ENCODE data around the gene ZNF611. TPM values are rescaled to one million over a fixed set of nuclear protein-coding genes. Genes with fewer than 3 reads are reported as not detected.
"Not testable (repeated sequence)": the region's sequence is repeated elsewhere in the genome, so short reads cannot be mapped to it uniquely, and the experiment has no call there.

The ZNF611 gene
- total RNA-seq, 8 experiments from 2014 or later = 8.5 to 23.5 (median 10.1) TPM

GRCh38 chr19:52734331-52734892, 432 bp downstream of the ZNF611 start:
- 0 to 5% (median 0%) methylated on average over 2 to 14 of the region's 39 CpGs; no CpG with 5 or more reads in 2 of the 10 experiments for WGBS, 10 experiments
- H3K4me3 ChIP-seq = peak overlapping the region; percentile 59 to 93 (median 74)
- in situ Hi-C loops (cut with MboI; ENCODE audit: low pct_unique_long_range_greater_than_20kb in 2 of 9, low sequenced_read_pairs in 9 of 9, unreplicated experiment in 9 of 9) = no loop called here
- ATAC-seq (replicated peaks in 6 of 8) = peak; percentile 35 to 65 (median 46)
- H3K27ac ChIP-seq = peak overlapping the region; percentile 23 to 55
- H3K4me1 ChIP-seq (replicated peaks in 1 of 2) = peaks cover 3 to 11% of the 10 kb centered on the region in 2 donors

- ATAC-seq (replicated peaks in 6 of 8); H3K4me3 ChIP-seq; H3K27ac ChIP-seq; in situ Hi-C loops (cut with MboI; ENCODE audit: low pct_unique_long_range_greater_than_20kb in 2 of 9, low sequenced_read_pairs in 9 of 9, unreplicated experiment in 9 of 9); H3K4me1 ChIP-seq (replicated peaks in 1 of 2): not testable (repeated sequence)
- WGBS, 10 experiments = 89 to 100% (median 95%) methylated on average over 1 to 7 of the region's 16 CpGs; no CpG with 5 or more reads in 2 of the 10 experiments
Observed at GRCh38 chr19:52726051-52726450, 8.8 kb downstream of the ZNF611 start.

GRCh38 chr19:52725528-52725961, 9.3 kb downstream of the ZNF611 start:
- in situ Hi-C loops (cut with MboI; ENCODE audit: low pct_unique_long_range_greater_than_20kb in 2 of 9, low sequenced_read_pairs in 9 of 9, unreplicated experiment in 9 of 9) = no loop called here
- WGBS, 10 experiments = 83 to 100% methylated on average over 1 of the region's 24 CpGs; no CpG with 5 or more reads in 8 of the 10 experiments
- H3K4me3 ChIP-seq = no peak overlapping the region
- no peak for ATAC-seq (replicated peaks in 6 of 8)
- no peak overlapping the region for H3K27ac ChIP-seq
- no peaks in the 10 kb centered on the region for H3K4me1 ChIP-seq (replicated peaks in 1 of 2)

- in situ Hi-C loops (cut with MboI; ENCODE audit: low pct_unique_long_range_greater_than_20kb in 2 of 9, low sequenced_read_pairs in 9 of 9, unreplicated experiment in 9 of 9) = no loop called here
- no peak overlapping the region for H3K27ac ChIP-seq
- WGBS, 10 experiments = 69 to 100% (median 88%) methylated on average over 1 to 23 of the region's 23 CpGs; no CpG with 5 or more reads in 1 of the 10 experiments
- no peak for ATAC-seq (replicated peaks in 6 of 8)
- H3K4me1 ChIP-seq (replicated peaks in 1 of 2) = no peaks in the 10 kb centered on the region
- no peak overlapping the region for H3K4me3 ChIP-seq
Observed at GRCh38 chr19:52724701-52725514, 9.9 kb downstream of the ZNF611 start.

GRCh38 chr19:52723907-52724598, 10.8 kb downstream of the ZNF611 start:
- WGBS, 10 experiments = 46 to 100% (median 69%) methylated on average over 2 to 9 of the region's 9 CpGs; no CpG with 5 or more reads in 1 of the 10 experiments
- H3K4me3 ChIP-seq; H3K27ac ChIP-seq; ATAC-seq (replicated peaks in 6 of 8); in situ Hi-C loops (cut with MboI; ENCODE audit: low pct_unique_long_range_greater_than_20kb in 2 of 9, low sequenced_read_pairs in 9 of 9, unreplicated experiment in 9 of 9); H3K4me1 ChIP-seq (replicated peaks in 1 of 2): not testable (repeated sequence)

GRCh38 chr19:52722062-52723003, 12.5 kb downstream of the ZNF611 start:
- Histone ChIP-seq H3K27ac (no peak overlapping the region), H3K4me3 (no peak overlapping the region), H3K4me1 (replicated peaks in 1 of 2) (peaks cover 0 to 3% of the 10 kb centered on the region in 2 donors)
- in situ Hi-C loops (cut with MboI; ENCODE audit: low pct_unique_long_range_greater_than_20kb in 2 of 9, low sequenced_read_pairs in 9 of 9, unreplicated experiment in 9 of 9) = no loop called here
- ATAC-seq (replicated peaks in 6 of 8) = peak in 2 of 8 experiments; percentile 93 to 95
- 66 to 100% (median 88%) methylated on average over 1 to 7 of the region's 7 CpGs for WGBS, 10 experiments

GRCh38 chr19:52720541-52720940, 14.3 kb downstream of the ZNF611 start:
- ATAC-seq (replicated peaks in 6 of 8); H3K27ac ChIP-seq; H3K4me3 ChIP-seq; in situ Hi-C loops (cut with MboI; ENCODE audit: low pct_unique_long_range_greater_than_20kb in 2 of 9, low sequenced_read_pairs in 9 of 9, unreplicated experiment in 9 of 9): not testable (repeated sequence)
- no CpG with 5 or more reads among the region's 21 CpGs for WGBS, 10 experiments
- peaks cover 7 to 12% of the 10 kb centered on the region in 2 donors for H3K4me1 ChIP-seq (replicated peaks in 1 of 2)

GRCh38 chr19:52716522-52716921, 18.3 kb downstream of the ZNF611 start:
- H3K4me3 ChIP-seq = no peak overlapping the region
- in situ Hi-C loops (cut with MboI; ENCODE audit: low pct_unique_long_range_greater_than_20kb in 2 of 9, low sequenced_read_pairs in 9 of 9, unreplicated experiment in 9 of 9) = no loop called here
- peaks cover 7 to 18% of the 10 kb centered on the region in 2 donors for H3K4me1 ChIP-seq (replicated peaks in 1 of 2)
- WGBS, 10 experiments = 0 to 100% (median 8%) methylated on average over 1 of the region's 1 CpG; no CpG with 5 or more reads in 6 of the 10 experiments
- peak overlapping the region in 1 of 2 donors; percentile 58 for H3K27ac ChIP-seq
- peak in 4 of 8 experiments; percentile 36 to 83 (median 76) for ATAC-seq (replicated peaks in 6 of 8)

GRCh38 chr19:52715902-52716301, 18.9 kb downstream of the ZNF611 start:
- H3K4me3 ChIP-seq; in situ Hi-C loops (cut with MboI; ENCODE audit: low pct_unique_long_range_greater_than_20kb in 2 of 9, low sequenced_read_pairs in 9 of 9, unreplicated experiment in 9 of 9): not testable (repeated sequence)
- ATAC-seq (replicated peaks in 6 of 8) = peak in 6 of 8 experiments; percentile 35 to 85 (median 80)
- peaks cover 7 to 18% of the 10 kb centered on the region in 2 donors for H3K4me1 ChIP-seq (replicated peaks in 1 of 2)
- peak overlapping the region; percentile 16 to 58 for H3K27ac ChIP-seq
- WGBS, 10 experiments = 0 to 27% (median 20%) methylated on average over 1 to 4 of the region's 4 CpGs; no CpG with 5 or more reads in 7 of the 10 experiments

- peak in 3 of 8 experiments; percentile 9 to 85 (median 76) for ATAC-seq (replicated peaks in 6 of 8)
- H3K4me3 ChIP-seq; in situ Hi-C loops (cut with MboI; ENCODE audit: low pct_unique_long_range_greater_than_20kb in 2 of 9, low sequenced_read_pairs in 9 of 9, unreplicated experiment in 9 of 9): not testable (repeated sequence)
- WGBS, 10 experiments = 37 to 80% (median 76%) methylated on average over 1 to 4 of the region's 5 CpGs; no CpG with 5 or more reads in 6 of the 10 experiments
- Histone ChIP-seq H3K27ac (peak overlapping the region; percentile 16 to 58), H3K4me1 (replicated peaks in 1 of 2) (peaks cover 7 to 18% of the 10 kb centered on the region in 2 donors)
Observed at GRCh38 chr19:52715330-52715729, 19.5 kb downstream of the ZNF611 start.

- 60 to 100% (median 100%) methylated on average over 1 to 2 of the region's 2 CpGs; no CpG with 5 or more reads in 3 of the 10 experiments for WGBS, 10 experiments
- H3K4me3 ChIP-seq; in situ Hi-C loops (cut with MboI; ENCODE audit: low pct_unique_long_range_greater_than_20kb in 2 of 9, low sequenced_read_pairs in 9 of 9, unreplicated experiment in 9 of 9); H3K27ac ChIP-seq; ATAC-seq (replicated peaks in 6 of 8): not testable (repeated sequence)
- peaks cover 7 to 18% of the 10 kb centered on the region in 2 donors for H3K4me1 ChIP-seq (replicated peaks in 1 of 2)
Observed at GRCh38 chr19:52713051-52713450, 21.8 kb downstream of the ZNF611 start.

GRCh38 chr19:52711661-52712060, 23.2 kb downstream of the ZNF611 start:
- H3K4me3 ChIP-seq; in situ Hi-C loops (cut with MboI; ENCODE audit: low pct_unique_long_range_greater_than_20kb in 2 of 9, low sequenced_read_pairs in 9 of 9, unreplicated experiment in 9 of 9); ATAC-seq (replicated peaks in 6 of 8); H3K27ac ChIP-seq: not testable (repeated sequence)
- 40 to 100% (median 100%) methylated on average over 1 to 2 of the region's 3 CpGs; no CpG with 5 or more reads in 5 of the 10 experiments for WGBS, 10 experiments
- peaks cover 7 to 11% of the 10 kb centered on the region in 2 donors for H3K4me1 ChIP-seq (replicated peaks in 1 of 2)

All from motor neuron (in vitro differentiated cells).